GM12864 (cell line): ENCODE data around the gene ARID1B.
A peak's percentile ranks its signal among the peaks of the same experiment; 100 is the strongest.

ENCODE experiments used
- DNase-seq: peaks from one replicate; pipeline ENCODE4 v3.0.0-alpha.2; 2011; ENCODE audit warnings: low read depth
- H3K4me3 ChIP-seq: 2 replicates; pipeline ENCODE4 v1.5.1; 2011; ENCODE audit warnings: mild to moderate bottlenecking, low read depth, low read length, control low read depth
- CTCF ChIP-seq: IDR thresholded peaks from 2 replicates; pipeline ENCODE4 v1.5.1; 2011; ENCODE audit warnings: low read depth, mild to moderate bottlenecking, moderate library complexity, low read length, control low read depth, inconsistent platforms; ENCODE audit errors: missing control alignments

Gene ARID1B

GRCh38 chr6:157220485-157220884 is 443.3 kb downstream of the ARID1B start:
- TF ChIP-seq CTCF = no peak
- no peak overlapping the region for H3K4me3 ChIP-seq
- DNase-seq = no peak

GRCh38 chr6:157221049-157221816 is 444.1 kb downstream of the ARID1B start:
- no peak for DNase-seq

GRCh38 chr6:157221817-157222175 is 444.6 kb downstream of the ARID1B start:
- no peak for TF ChIP-seq CTCF
- no peak overlapping the region for H3K4me3 ChIP-seq
- DNase-seq = no peak

More at GRCh38 chr6:157221049-157221816, 444.1 kb downstream of the ARID1B start:
- H3K4me3 ChIP-seq = peak overlapping the region; percentile 13; the same call in 1 of the 2 replicates
- TF ChIP-seq CTCF = no peak

DNA sequence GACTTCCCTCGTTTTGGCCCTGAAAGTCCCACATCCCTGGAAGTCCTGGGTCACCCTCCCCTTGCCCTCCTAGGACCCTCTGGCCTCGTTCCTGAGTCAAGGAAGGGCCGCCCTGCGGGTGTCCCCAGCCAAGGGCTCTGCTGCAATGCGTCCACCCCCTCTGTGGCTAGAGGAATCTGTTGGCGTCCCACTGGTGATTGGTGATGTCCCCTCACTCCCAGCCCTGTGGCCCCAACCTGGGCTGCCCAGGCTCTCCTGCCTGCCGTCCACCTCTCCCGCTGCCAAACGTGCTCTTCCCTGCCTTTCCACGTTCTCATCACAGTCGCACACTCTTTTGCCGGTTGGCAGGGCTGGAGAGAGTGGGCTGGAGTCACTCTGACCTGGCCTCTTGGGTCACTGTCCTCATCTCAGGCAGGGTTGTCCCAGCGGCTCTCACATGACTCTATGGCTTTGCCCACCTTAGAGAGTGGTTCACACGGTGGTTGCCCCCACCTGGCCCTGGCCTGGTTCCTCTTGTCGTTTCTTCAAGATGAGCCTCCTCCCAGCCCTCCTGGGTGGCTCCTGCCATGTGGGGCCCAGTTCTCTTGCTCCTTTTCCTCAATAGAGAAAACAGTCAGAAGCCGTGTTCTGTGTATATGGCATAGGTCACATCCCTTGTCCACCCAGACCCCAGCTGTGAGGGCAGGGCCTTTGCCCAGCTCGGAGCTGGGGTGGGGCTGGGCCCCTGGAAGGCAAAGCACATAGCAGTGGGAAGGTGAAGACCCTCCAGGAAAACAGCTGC is 445.2 kb downstream of the ARID1B start:
- no peak overlapping the region for H3K4me3 ChIP-seq
- TF ChIP-seq CTCF = no peak
- no peak for DNase-seq

DNA sequence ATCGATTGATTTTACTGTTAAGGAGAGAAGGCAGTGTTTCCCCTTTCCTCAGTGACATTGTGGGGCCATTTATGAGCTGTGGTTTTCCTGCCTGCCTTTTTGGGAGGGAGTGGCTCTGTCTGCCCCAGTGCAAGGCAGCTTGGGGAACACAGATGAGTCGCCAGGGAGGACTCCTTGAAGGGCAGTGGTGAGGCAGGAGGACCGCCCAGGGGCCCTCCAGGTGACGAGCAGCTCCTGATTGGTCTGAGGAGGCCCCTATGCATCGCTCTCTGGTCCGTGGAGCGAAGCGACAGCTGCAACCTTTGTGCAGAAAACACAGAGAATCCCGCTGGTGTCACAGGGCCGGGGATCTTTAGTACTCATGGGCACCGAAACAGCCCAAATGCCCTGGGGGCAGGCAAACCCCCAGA is 445.8 kb downstream of the ARID1B start:
- H3K4me3 ChIP-seq = no peak overlapping the region
- DNase-seq = no peak
- TF ChIP-seq CTCF = no peak

GRCh38 chr6:157223511-157223910 is 446.3 kb downstream of the ARID1B start:
- H3K4me3 ChIP-seq = no peak overlapping the region
- no peak for TF ChIP-seq CTCF
- no peak for DNase-seq
